GM10248 (cell line): ENCODE measurements around the gene CYTL1.

ENCODE experiments used
- CTCF ChIA-PET: fragments of 300-600 bp; sonication (Branson Sonifier 250); formaldehyde crosslinking; extraction: SDS; loops from one replicate; lab custom pipeline; 2021; ENCODE audit warnings: antibody characterized with exemption; lab: Yijun Ruan, JAX
- POLR2A ChIA-PET: fragments of 350-650 bp; sonication (Branson Sonifier 250); formaldehyde crosslinking; extraction: SDS; loops from one replicate; lab custom pipeline; 2020; ENCODE audit warnings: antibody characterized with exemption; lab: Yijun Ruan, JAX
- DNase-seq: peaks from one replicate; pipeline ENCODE4 v3.0.0; 2012; ENCODE audit errors: extremely low spot score
- TF ChIP-seq, protein P1 (sequence below): IDR thresholded peaks from 2 replicates; pipeline ENCODE4 v1.5.1; 2012; ENCODE audit warnings: mild to moderate bottlenecking, low read depth; ENCODE audit errors: extremely low read depth, missing control alignments, control extremely low read depth

The CYTL1 gene

GRCh38 chr4:5027346-5027745, 8.1 kb upstream of the CYTL1 start:
- ChIA-PET CTCF (interaction anchor here (1.6 kb wide), 1 partner anchor 10 kb away, joined by 5 read pairs; no protein-coding TSS in a partner anchor), POLR2A (no interaction called here)
- DNase-seq: no peak
- TF ChIP-seq, protein P1, sequence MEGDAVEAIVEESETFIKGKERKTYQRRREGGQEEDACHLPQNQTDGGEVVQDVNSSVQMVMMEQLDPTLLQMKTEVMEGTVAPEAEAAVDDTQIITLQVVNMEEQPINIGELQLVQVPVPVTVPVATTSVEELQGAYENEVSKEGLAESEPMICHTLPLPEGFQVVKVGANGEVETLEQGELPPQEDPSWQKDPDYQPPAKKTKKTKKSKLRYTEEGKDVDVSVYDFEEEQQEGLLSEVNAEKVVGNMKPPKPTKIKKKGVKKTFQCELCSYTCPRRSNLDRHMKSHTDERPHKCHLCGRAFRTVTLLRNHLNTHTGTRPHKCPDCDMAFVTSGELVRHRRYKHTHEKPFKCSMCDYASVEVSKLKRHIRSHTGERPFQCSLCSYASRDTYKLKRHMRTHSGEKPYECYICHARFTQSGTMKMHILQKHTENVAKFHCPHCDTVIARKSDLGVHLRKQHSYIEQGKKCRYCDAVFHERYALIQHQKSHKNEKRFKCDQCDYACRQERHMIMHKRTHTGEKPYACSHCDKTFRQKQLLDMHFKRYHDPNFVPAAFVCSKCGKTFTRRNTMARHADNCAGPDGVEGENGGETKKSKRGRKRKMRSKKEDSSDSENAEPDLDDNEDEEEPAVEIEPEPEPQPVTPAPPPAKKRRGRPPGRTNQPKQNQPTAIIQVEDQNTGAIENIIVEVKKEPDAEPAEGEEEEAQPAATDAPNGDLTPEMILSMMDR: no peak

DNA sequence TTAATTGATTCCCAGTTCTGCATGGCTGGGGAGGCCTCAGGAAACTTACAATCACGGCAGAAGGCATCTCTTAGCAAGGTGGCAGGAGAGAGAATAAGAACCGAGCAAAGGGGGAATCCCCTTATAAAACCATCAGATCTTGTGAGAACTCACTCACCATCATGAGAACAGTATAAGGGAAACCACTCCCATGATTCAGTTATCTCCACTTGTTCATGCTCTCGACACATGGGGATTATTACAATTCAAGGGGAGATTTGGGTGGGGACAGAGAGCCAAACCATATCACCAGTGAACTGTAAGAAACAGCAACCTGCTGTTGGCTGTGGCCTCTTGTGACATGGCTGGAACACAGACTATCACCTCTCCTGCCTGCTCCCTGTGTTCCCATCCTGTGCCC, 7.1 kb upstream of the CYTL1 start:
- no peak for DNase-seq
- ChIA-PET CTCF (interaction anchor here (1.6 kb wide), 1 partner anchor 11 kb away, joined by 5 read pairs; no protein-coding TSS in a partner anchor), POLR2A (no interaction called here)
- TF ChIP-seq, protein P1: no peak

- no peak for DNase-seq
- ChIA-PET CTCF (no interaction called here), POLR2A (no interaction called here)
- TF ChIP-seq, protein P1: no peak
These were observed 5.4 kb upstream of the CYTL1 start for GRCh38 chr4:5024673-5025072.

DNA sequence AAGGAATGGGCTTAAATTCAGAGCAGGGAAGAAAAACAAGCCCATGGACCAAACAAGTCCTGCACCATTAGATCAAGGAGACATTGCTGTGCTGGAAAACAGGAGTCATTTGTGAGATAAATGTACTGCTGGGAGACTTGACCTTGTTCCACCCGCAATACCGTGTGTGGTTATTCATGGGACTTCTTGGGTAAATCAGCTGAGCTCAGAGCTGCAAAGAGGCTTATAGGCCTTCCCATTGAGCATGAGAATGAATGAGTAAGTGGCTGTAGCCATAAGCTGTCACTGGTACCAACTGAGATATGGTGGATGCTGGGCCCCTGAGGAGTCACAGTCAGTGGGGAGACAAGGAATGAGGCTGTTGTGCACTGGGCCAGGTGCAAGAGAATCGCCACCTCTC, 2.3 kb upstream of the CYTL1 start:
- TF ChIP-seq, protein P1: no peak
- no peak for DNase-seq
- ChIA-PET POLR2A (interaction anchor here (0.5 kb wide), 1 partner anchor 11 kb away, joined by 6 read pairs; no protein-coding TSS in a partner anchor), CTCF (no interaction called here)

DNA sequence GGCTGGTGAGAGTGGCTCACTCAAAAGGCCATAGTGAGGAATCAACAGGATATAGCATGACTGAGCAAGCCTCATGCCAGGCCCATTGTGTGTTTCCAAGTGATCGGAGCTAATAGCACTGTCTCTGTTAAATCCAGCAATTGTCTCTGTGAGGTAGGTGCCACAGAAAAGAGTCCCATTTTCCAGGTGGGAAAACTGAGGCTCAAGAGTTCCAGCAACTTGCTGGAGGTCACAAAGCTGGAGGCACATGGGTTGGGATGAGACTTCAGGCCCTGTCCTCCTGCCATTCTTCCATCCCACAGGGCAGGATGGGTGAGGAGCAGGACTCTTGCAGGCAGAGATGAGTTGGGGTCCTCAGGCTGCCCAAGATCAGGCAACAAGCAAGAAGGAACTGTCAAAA, 1.1 kb upstream of the CYTL1 start:
- CTCF ChIA-PET: interaction anchor here (1.2 kb wide), 1 partner anchor 9 kb away, joined by 3 read pairs; no protein-coding TSS in a partner anchor

DNA sequence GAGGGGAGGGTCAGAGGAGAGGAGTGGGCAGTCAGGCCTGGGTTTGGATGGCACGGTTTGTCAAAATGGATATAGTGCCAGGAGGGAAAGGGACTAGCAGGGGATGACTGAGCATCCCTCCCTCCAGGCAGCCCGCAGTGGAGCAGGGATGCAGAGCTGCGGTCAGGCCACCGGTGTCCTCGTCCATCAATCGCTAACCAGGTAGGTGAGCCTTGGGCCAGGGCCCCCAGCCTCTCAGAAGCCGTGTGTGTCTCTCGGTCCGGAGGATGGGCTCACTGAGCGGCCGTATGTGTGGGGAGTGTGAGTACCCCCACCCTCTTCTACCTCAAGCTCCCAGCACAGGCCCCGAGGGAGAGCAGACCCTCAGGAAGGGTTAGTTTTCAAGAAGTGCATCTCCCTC, 538 bp upstream of the CYTL1 start:
- POLR2A ChIA-PET: no interaction called here
- TF ChIP-seq, protein P1: no peak
- no peak for DNase-seq
- CTCF ChIA-PET: interaction anchor here (1.2 kb wide), 1 partner anchor 8 kb away, joined by 3 read pairs; no protein-coding TSS in a partner anchor

More for the DNA sequence above, 1.1 kb upstream of the CYTL1 start:
- POLR2A ChIA-PET: no interaction called here
- TF ChIP-seq, protein P1: no peak
- DNase-seq: no peak
